ENCODE measurements around the gene CYSRT1.
A peak's percentile ranks its signal among the peaks of the same experiment; 100 is the strongest.

Gene CYSRT1

GRCh38 chr9:137190315-137190856 lies 34.6 kb upstream of the CYSRT1 start:
- no peak for DNase-seq

- no peak for DNase-seq
These were observed 33.7 kb upstream of the CYSRT1 start for GRCh38 chr9:137191245-137191644.

- DNase-seq: no peak
These were observed 33.1 kb upstream of the CYSRT1 start for GRCh38 chr9:137191691-137192447.

GRCh38 chr9:137192448-137192780 lies 32.6 kb upstream of the CYSRT1 start:
- no peak for DNase-seq

GRCh38 chr9:137192859-137193258 lies 32.1 kb upstream of the CYSRT1 start:
- no peak for DNase-seq

- no peak for DNase-seq
These were observed 31.2 kb upstream of the CYSRT1 start for GRCh38 chr9:137193771-137194170.

GRCh38 chr9:137194388-137194787 lies 30.6 kb upstream of the CYSRT1 start:
- no peak for DNase-seq

GRCh38 chr9:137194909-137195308 lies 30.1 kb upstream of the CYSRT1 start:
- DNase-seq: no peak

- no peak for DNase-seq
These were observed 29.3 kb upstream of the CYSRT1 start for GRCh38 chr9:137195525-137196220.

GRCh38 chr9:137198051-137198901 lies 26.7 kb upstream of the CYSRT1 start:
- DNase-seq: no peak

GRCh38 chr9:137198902-137199283 lies 26.1 kb upstream of the CYSRT1 start:
- no peak for DNase-seq

- DNase-seq: no peak
These were observed 25.4 kb upstream of the CYSRT1 start for GRCh38 chr9:137199411-137200121.

- peak; percentile 96 for DNase-seq
These were observed 24.4 kb upstream of the CYSRT1 start, which contains the start of gene TPRN for GRCh38 chr9:137200311-137201204. TPRN (minus strand) TSS chr9:137200741; CDS start chr9:137200711, 30 bp downstream.

GRCh38 chr9:137201205-137201868 lies 23.6 kb upstream of the CYSRT1 start:
- no peak for DNase-seq

- DNase-seq: no peak
These were observed 22.0 kb upstream of the CYSRT1 start for GRCh38 chr9:137202966-137203365.

- DNase-seq: no peak
These were observed 20.2 kb upstream of the CYSRT1 start for GRCh38 chr9:137204731-137205125.

GRCh38 chr9:137205126-137206069 lies 19.6 kb upstream of the CYSRT1 start, which contains the start of the genes NDOR1 and TMEM203:
NDOR1 (plus strand) TSS chr9:137205700; CDS start chr9:137205778, 78 bp downstream.
TMEM203 (minus strand) TSS chr9:137205648; CDS start chr9:137205414, 234 bp downstream.
- DNase-seq: peak; percentile 47

- no peak for DNase-seq
These were observed 18.4 kb upstream of the CYSRT1 start for GRCh38 chr9:137206602-137207001.

- DNase-seq: no peak
These were observed 13.4 kb upstream of the CYSRT1 start for GRCh38 chr9:137211532-137211931.

GRCh38 chr9:137212520-137212919 lies 12.5 kb upstream of the CYSRT1 start:
- DNase-seq: no peak
